Measurements from ENCODE around the gene AHR. TPM values are rescaled to one million over a fixed set of nuclear protein-coding genes. Genes with fewer than 3 reads are reported as not detected.

AHR gene
- total RNA-seq, 1 experiment from 2014 or later, result 13.5 TPM

DNA sequence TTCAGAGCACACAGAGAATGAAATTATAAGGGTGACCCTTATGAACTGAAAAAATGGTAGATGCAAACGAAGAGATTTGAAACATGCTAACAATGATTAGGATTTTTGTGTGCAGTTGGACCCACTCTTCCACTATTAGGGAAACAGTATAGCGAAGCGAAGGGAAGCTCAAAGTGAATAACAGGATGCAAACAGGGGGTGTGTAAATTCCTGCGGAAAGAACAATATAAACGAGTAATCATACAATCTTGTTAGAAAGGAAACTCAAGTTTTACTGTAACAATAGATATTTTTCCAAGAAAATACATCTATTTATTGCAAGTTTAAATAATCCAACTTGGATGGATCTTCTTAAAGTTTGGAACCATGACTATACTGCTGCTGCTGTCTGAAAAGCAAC is 14.7 kb downstream of the AHR start:
- no peak for DNase-seq (ENCODE audit: low spot score)
- POLR2A ChIA-PET (ENCODE audit: low non-redundant PET), result no interaction called here
- TF ChIP-seq EZH2 (IDR thresholded peaks at IDR 0.05; ENCODE audit: borderline replicate concordance, low read depth, low read length, poor library complexity, severe bottlenecking), result no peak
- TF ChIP-seq, protein P1, sequence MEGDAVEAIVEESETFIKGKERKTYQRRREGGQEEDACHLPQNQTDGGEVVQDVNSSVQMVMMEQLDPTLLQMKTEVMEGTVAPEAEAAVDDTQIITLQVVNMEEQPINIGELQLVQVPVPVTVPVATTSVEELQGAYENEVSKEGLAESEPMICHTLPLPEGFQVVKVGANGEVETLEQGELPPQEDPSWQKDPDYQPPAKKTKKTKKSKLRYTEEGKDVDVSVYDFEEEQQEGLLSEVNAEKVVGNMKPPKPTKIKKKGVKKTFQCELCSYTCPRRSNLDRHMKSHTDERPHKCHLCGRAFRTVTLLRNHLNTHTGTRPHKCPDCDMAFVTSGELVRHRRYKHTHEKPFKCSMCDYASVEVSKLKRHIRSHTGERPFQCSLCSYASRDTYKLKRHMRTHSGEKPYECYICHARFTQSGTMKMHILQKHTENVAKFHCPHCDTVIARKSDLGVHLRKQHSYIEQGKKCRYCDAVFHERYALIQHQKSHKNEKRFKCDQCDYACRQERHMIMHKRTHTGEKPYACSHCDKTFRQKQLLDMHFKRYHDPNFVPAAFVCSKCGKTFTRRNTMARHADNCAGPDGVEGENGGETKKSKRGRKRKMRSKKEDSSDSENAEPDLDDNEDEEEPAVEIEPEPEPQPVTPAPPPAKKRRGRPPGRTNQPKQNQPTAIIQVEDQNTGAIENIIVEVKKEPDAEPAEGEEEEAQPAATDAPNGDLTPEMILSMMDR (conservative IDR thresholded peaks at IDR 0.05; ENCODE audit: low read depth, low read length), result no peak
- CTCF ChIA-PET, result no interaction called here
- Histone ChIP-seq H3K27me3 (replicated peaks; ENCODE audit: insufficient read depth, low read depth, low read length, poor library complexity) (no peaks in the 10 kb centered on the region), H3K4me3 (ENCODE audit: low read depth, low read length, poor library complexity, severe bottlenecking) (no peak overlapping the region), H3K9me3 (ENCODE audit: low read depth, low read length, poor library complexity, severe bottlenecking) (no peaks in the 10 kb centered on the region), H3K27ac (ENCODE audit: low read depth, low read length, poor library complexity, severe bottlenecking) (no peak overlapping the region), H3K36me3 (ENCODE audit: insufficient read depth, low read length, poor library complexity, severe bottlenecking) (no peaks in the 10 kb centered on the region), H3K4me1 (ENCODE audit: insufficient read depth, low read length, poor library complexity, severe bottlenecking) (peaks cover 11% of the 10 kb centered on the region)
- BruUV-seq (replicated peaks), result no TSS peak
- intact Hi-C loops (cut with micrococcal nuclease; ENCODE audit: unreplicated experiment), result no loop called here

GRCh38 chr7:17315974-17316373 is 17.5 kb downstream of the AHR start:
- DNase-seq (ENCODE audit: low spot score), result no peak
- no peaks in the 10 kb centered on the region for H3K27me3 ChIP-seq (replicated peaks; ENCODE audit: insufficient read depth, low read depth, low read length, poor library complexity)
- ChIA-PET CTCF (no interaction called here), POLR2A (ENCODE audit: low non-redundant PET) (no interaction called here)
- peaks cover 15% of the 10 kb centered on the region for H3K4me1 ChIP-seq (ENCODE audit: insufficient read depth, low read length, poor library complexity, severe bottlenecking)
- BruUV-seq (replicated peaks), result no TSS peak
- H3K36me3 ChIP-seq (ENCODE audit: insufficient read depth, low read length, poor library complexity, severe bottlenecking), result no peaks in the 10 kb centered on the region
- TF ChIP-seq, protein P1 (conservative IDR thresholded peaks at IDR 0.05; ENCODE audit: low read depth, low read length), result no peak
- TF ChIP-seq EZH2 (IDR thresholded peaks at IDR 0.05; ENCODE audit: borderline replicate concordance, low read depth, low read length, poor library complexity, severe bottlenecking), result no peak
- H3K27ac ChIP-seq (ENCODE audit: low read depth, low read length, poor library complexity, severe bottlenecking), result no peak overlapping the region
- H3K4me3 ChIP-seq (ENCODE audit: low read depth, low read length, poor library complexity, severe bottlenecking), result no peak overlapping the region
- intact Hi-C loops (cut with micrococcal nuclease; ENCODE audit: unreplicated experiment), result no loop called here
- H3K9me3 ChIP-seq (ENCODE audit: low read depth, low read length, poor library complexity, severe bottlenecking), result no peaks in the 10 kb centered on the region

DNA sequence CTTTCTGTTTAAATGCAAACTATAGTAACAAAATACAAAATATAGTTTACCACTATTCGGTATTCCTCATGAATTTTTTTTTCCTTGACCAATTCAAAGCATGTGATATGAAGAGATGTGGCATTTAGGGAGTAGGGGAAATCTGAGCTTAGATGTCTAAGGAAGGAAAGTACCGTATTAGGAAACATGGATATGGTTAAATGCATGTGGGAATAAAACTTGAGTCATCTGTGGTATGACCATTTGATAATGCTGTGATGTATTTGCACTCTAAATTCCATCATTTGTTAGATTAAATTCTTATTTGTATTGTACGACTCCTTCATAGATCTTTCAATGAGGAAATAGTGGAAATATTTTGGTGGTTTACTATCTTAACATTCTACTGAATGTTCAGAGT is 19.7 kb downstream of the AHR start:
- CTCF ChIA-PET, result no interaction called here
- POLR2A ChIA-PET (ENCODE audit: low non-redundant PET), result no interaction called here
- BruUV-seq (replicated peaks), result no TSS peak
- no peak for TF ChIP-seq EZH2 (IDR thresholded peaks at IDR 0.05; ENCODE audit: borderline replicate concordance, low read depth, low read length, poor library complexity, severe bottlenecking)
- no peaks in the 10 kb centered on the region for H3K9me3 ChIP-seq (ENCODE audit: low read depth, low read length, poor library complexity, severe bottlenecking)
- H3K4me3 ChIP-seq (ENCODE audit: low read depth, low read length, poor library complexity, severe bottlenecking), result no peak overlapping the region
- no peak overlapping the region for H3K27ac ChIP-seq (ENCODE audit: low read depth, low read length, poor library complexity, severe bottlenecking)
- H3K27me3 ChIP-seq (replicated peaks; ENCODE audit: insufficient read depth, low read depth, low read length, poor library complexity), result no peaks in the 10 kb centered on the region
- peaks cover 9% of the 10 kb centered on the region for H3K4me1 ChIP-seq (ENCODE audit: insufficient read depth, low read length, poor library complexity, severe bottlenecking)
- no peaks in the 10 kb centered on the region for H3K36me3 ChIP-seq (ENCODE audit: insufficient read depth, low read length, poor library complexity, severe bottlenecking)
- intact Hi-C loops (cut with micrococcal nuclease; ENCODE audit: unreplicated experiment), result no loop called here
- DNase-seq (ENCODE audit: low spot score), result no peak
